ENCODE results near the gene GRK5.

Gene GRK5

GRCh38 chr10:119166118-119166500 is 41.3 kb upstream of the GRK5 start:
- DNase-seq (ENCODE audit: low spot score): no peak
- H3K27ac ChIP-seq: peak overlapping the region; percentile 82
- POLR2A ChIA-PET (ENCODE audit: low non-redundant PET): interaction anchor here (1.6 kb wide), 1 partner anchor 11 kb away, joined by 4 read pairs; no protein-coding TSS in a partner anchor
- TF ChIP-seq CTCF (conservative IDR thresholded peaks at IDR 0.05; ENCODE audit: low read depth): no peak
- CTCF ChIA-PET: interaction anchor here (1.0 kb wide), 1 partner anchor 10 kb away, joined by 3 read pairs; no protein-coding TSS in a partner anchor

GRCh38 chr10:119166564-119166963 is 40.8 kb upstream of the GRK5 start:
- ChIA-PET CTCF (interaction anchor here (1.0 kb wide), 1 partner anchor 10 kb away, joined by 3 read pairs; no protein-coding TSS in a partner anchor), POLR2A (ENCODE audit: low non-redundant PET) (no interaction called here)
- TF ChIP-seq CTCF (conservative IDR thresholded peaks at IDR 0.05; ENCODE audit: low read depth): no peak
- H3K27ac ChIP-seq: peak overlapping the region; percentile 82
- no peak for DNase-seq (ENCODE audit: low spot score)

- DNase-seq (ENCODE audit: low spot score): no peak
- CTCF ChIA-PET: interaction anchor here (0.6 to 1.0 kb wide), 2 partner anchors 9 to 39 kb away, joined by 3 read pairs; no protein-coding TSS in a partner anchor
- peak overlapping the region; percentile 82 for H3K27ac ChIP-seq
- no peak for TF ChIP-seq CTCF (conservative IDR thresholded peaks at IDR 0.05; ENCODE audit: low read depth)
- POLR2A ChIA-PET (ENCODE audit: low non-redundant PET): no interaction called here
Observed at GRCh38 chr10:119167041-119167440, 40.3 kb upstream of the GRK5 start.

GRCh38 chr10:119174109-119174508 is 33.3 kb upstream of the GRK5 start:
- no peak overlapping the region for H3K27ac ChIP-seq
- no peak for TF ChIP-seq CTCF (conservative IDR thresholded peaks at IDR 0.05; ENCODE audit: low read depth)
- POLR2A ChIA-PET (ENCODE audit: low non-redundant PET): no interaction called here
- CTCF ChIA-PET: interaction anchor here (0.6 kb wide), 1 partner anchor 295 kb away, joined by 6 read pairs; no protein-coding TSS in a partner anchor
- DNase-seq (ENCODE audit: low spot score): no peak

GRCh38 chr10:119176166-119176565 is 31.2 kb upstream of the GRK5 start:
- peak overlapping the region; percentile 93; the same call in 1 of the 2 replicates for H3K27ac ChIP-seq
- no peak for DNase-seq (ENCODE audit: low spot score)
- CTCF ChIA-PET: interaction anchor here (0.5 to 1.5 kb wide), 4 partner anchors 10 to 32 kb away, joined by 3 to 7 read pairs (median 4); no protein-coding TSS in a partner anchor
- POLR2A ChIA-PET (ENCODE audit: low non-redundant PET): interaction anchor here (1.3 kb wide), 1 partner anchor 11 kb away, joined by 4 read pairs; the partner anchor contains the start of gene SFXN4
- TF ChIP-seq CTCF (conservative IDR thresholded peaks at IDR 0.05; ENCODE audit: low read depth): no peak

GRCh38 chr10:119177708-119178371 is 29.5 kb upstream of the GRK5 start:
- CTCF ChIA-PET: interaction anchor here (1.5 kb wide), 1 partner anchor 21 kb away, joined by 4 read pairs; no protein-coding TSS in a partner anchor

More at GRCh38 chr10:119177708-119178371, 29.5 kb upstream of the GRK5 start:
- no peak for TF ChIP-seq CTCF (conservative IDR thresholded peaks at IDR 0.05; ENCODE audit: low read depth)
- no peak for DNase-seq (ENCODE audit: low spot score)
- H3K27ac ChIP-seq: peak overlapping the region; percentile 93
- POLR2A ChIA-PET (ENCODE audit: low non-redundant PET): no interaction called here
